ENCODE data around the gene CDH4. TPM values are rescaled to one million over a fixed set of nuclear protein-coding genes. Genes with fewer than 3 reads are reported as not detected.

The CDH4 gene
- total and polyA plus RNA-seq, 9 of the 15 experiments (the other 6 are each of a cell fraction or from before 2014, with no cell fraction given) = 0.04 TPM; not detected in 8

- TF ChIP-seq BCLAF1 (IDR thresholded peaks at IDR 0.05; ENCODE audit: borderline replicate concordance in 1 of 2, control insufficient read depth in 1 of 2, low read depth in 2 of 2, low read length in 1 of 2) (no peak), TCF7 (IDR thresholded peaks at IDR 0.05; ENCODE audit: borderline replicate concordance) (no peak), ZC3H8 (IDR thresholded peaks at IDR 0.05) (no peak), MYC (IDR thresholded peaks at IDR 0.05; ENCODE audit: low read depth, low read length) (no peak), MYC (CRISPR knock-in tag; IDR thresholded peaks at IDR 0.05; ENCODE audit: borderline replicate concordance, low read depth) (no peak), FUS (optimal IDR thresholded peaks at IDR 0.05; ENCODE audit: low read depth, low read length) (no peak), NFXL1 (CRISPR knock-in tag; IDR thresholded peaks at IDR 0.05) (no peak), ATF4 (CRISPR knock-in tag; IDR thresholded peaks at IDR 0.05) (no peak)
Measured at GRCh38 chr20:61443443-61444126, 191.5 kb downstream of the CDH4 start (continued).
